Measurements from ENCODE around the gene GMPS.
"Not testable (repeated sequence)": the region's sequence is repeated elsewhere in the genome, so short reads cannot be mapped to it uniquely, and the experiment has no call there.

Gene GMPS

GRCh38 chr3:155846119-155846518, 24.3 kb upstream of the GMPS start:
- H3K4ac ChIP-seq (ENCODE audit: low read depth, low read length), result no peak overlapping the region
- H3K9me3 ChIP-seq (ENCODE audit: insufficient read depth, low read depth, low read length), result no peaks in the 10 kb centered on the region
- no peak overlapping the region for H3K23ac ChIP-seq (ENCODE audit: low read length)
- H3K9ac ChIP-seq (ENCODE audit: low read length), result no peak overlapping the region
- no peak overlapping the region for H2BK12ac ChIP-seq (ENCODE audit: low read length)
- H3K4me2 ChIP-seq (ENCODE audit: low read length), result no peak overlapping the region
- peak in 1 of 2 donors; percentile 18 for DNase-seq
- no peak overlapping the region for H2BK120ac ChIP-seq (ENCODE audit: insufficient read depth, low read length, poor library complexity)
- WGBS (ENCODE audit: extremely low coverage, insufficient coverage, insufficient read length), result no CpG with 5 or more reads among the region's 3 CpGs
- no peaks in the 10 kb centered on the region for H3K27me3 ChIP-seq (ENCODE audit: insufficient read depth, low read length)
- no peak overlapping the region for H4K12ac ChIP-seq (ENCODE audit: low read depth, low read length)
- no peak overlapping the region for H3K4me3 ChIP-seq (ENCODE audit: low read depth, low read length)
- no peak overlapping the region for H2AFZ ChIP-seq (ENCODE audit: insufficient read depth, low read length, poor library complexity)
- no peak overlapping the region for H2BK5ac ChIP-seq (ENCODE audit: low read depth, low read length, poor library complexity)
- H2AK5ac ChIP-seq (ENCODE audit: low read length), result no peak overlapping the region
- H4K8ac ChIP-seq (ENCODE audit: low read depth, low read length), result no peak overlapping the region
- H3K79me2 ChIP-seq (ENCODE audit: control insufficient read depth, insufficient read depth, low read length, poor library complexity), result no peaks in the 10 kb centered on the region
- H3K27ac ChIP-seq (ENCODE audit: low read depth, low read length), result no peak overlapping the region
- no peaks in the 10 kb centered on the region for H3K4me1 ChIP-seq (ENCODE audit: control insufficient read depth in 1 of 2, insufficient read depth in 2 of 2, low read length in 2 of 2)
- H3K36me3 ChIP-seq (ENCODE audit: control insufficient read depth in 1 of 2, insufficient read depth in 2 of 2, low read length in 2 of 2), result peaks cover 0 to 5% of the 10 kb centered on the region in 2 experiments
- no peak overlapping the region for H3K14ac ChIP-seq (ENCODE audit: low read length)
- H4K91ac ChIP-seq (ENCODE audit: low read depth, low read length), result no peak overlapping the region
- H3K18ac ChIP-seq (ENCODE audit: low read length), result no peak overlapping the region
- H3K79me1 ChIP-seq (ENCODE audit: low read length), result no peaks in the 10 kb centered on the region

- H2BK12ac ChIP-seq (ENCODE audit: low read length), result no peak overlapping the region
- H3K4me2 ChIP-seq (ENCODE audit: low read length), result no peak overlapping the region
- H3K18ac ChIP-seq (ENCODE audit: low read length), result no peak overlapping the region
- no peak for DNase-seq
- H3K9ac ChIP-seq (ENCODE audit: low read length), result no peak overlapping the region
- no peaks in the 10 kb centered on the region for H3K27me3 ChIP-seq (ENCODE audit: insufficient read depth, low read length)
- WGBS (ENCODE audit: extremely low coverage, insufficient coverage, insufficient read length), result no CpG with 5 or more reads among the region's 3 CpGs
- peaks cover 0 to 3% of the 10 kb centered on the region in 2 experiments for H3K4me1 ChIP-seq (ENCODE audit: control insufficient read depth in 1 of 2, insufficient read depth in 2 of 2, low read length in 2 of 2)
- no peak overlapping the region for H4K91ac ChIP-seq (ENCODE audit: low read depth, low read length)
- H2BK5ac ChIP-seq (ENCODE audit: low read depth, low read length, poor library complexity), result no peak overlapping the region
- H3K23ac ChIP-seq (ENCODE audit: low read length), result no peak overlapping the region
- no peak overlapping the region for H3K14ac ChIP-seq (ENCODE audit: low read length)
- no peak overlapping the region for H4K12ac ChIP-seq (ENCODE audit: low read depth, low read length)
- no peak overlapping the region for H2AK5ac ChIP-seq (ENCODE audit: low read length)
- H3K36me3 ChIP-seq (ENCODE audit: control insufficient read depth in 1 of 2, insufficient read depth in 2 of 2, low read length in 2 of 2), result peaks cover 0 to 6% of the 10 kb centered on the region in 2 experiments
- H3K27ac ChIP-seq (ENCODE audit: low read depth, low read length), result no peak overlapping the region
- no peaks in the 10 kb centered on the region for H3K9me3 ChIP-seq (ENCODE audit: insufficient read depth, low read depth, low read length)
- no peak overlapping the region for H4K8ac ChIP-seq (ENCODE audit: low read depth, low read length)
- H3K4ac ChIP-seq (ENCODE audit: low read depth, low read length), result no peak overlapping the region
- H2BK120ac ChIP-seq (ENCODE audit: insufficient read depth, low read length, poor library complexity), result no peak overlapping the region
- H3K4me3 ChIP-seq (ENCODE audit: low read depth, low read length), result no peak overlapping the region
- peaks cover 2% of the 10 kb centered on the region for H3K79me2 ChIP-seq (ENCODE audit: control insufficient read depth, insufficient read depth, low read length, poor library complexity)
- no peaks in the 10 kb centered on the region for H3K79me1 ChIP-seq (ENCODE audit: low read length)
- no peak overlapping the region for H2AFZ ChIP-seq (ENCODE audit: insufficient read depth, low read length, poor library complexity)
These were observed 22.5 kb upstream of the GMPS start for GRCh38 chr3:155847993-155848392.

- not testable (repeated sequence) for H3K9me3 ChIP-seq (ENCODE audit: insufficient read depth, low read depth, low read length); DNase-seq; H2BK5ac ChIP-seq (ENCODE audit: low read depth, low read length, poor library complexity); H3K27ac ChIP-seq (ENCODE audit: low read depth, low read length); H4K8ac ChIP-seq (ENCODE audit: low read depth, low read length); H2BK12ac ChIP-seq (ENCODE audit: low read length); H3K4me1 ChIP-seq (ENCODE audit: control insufficient read depth in 1 of 2, insufficient read depth in 2 of 2, low read length in 2 of 2); H2AK5ac ChIP-seq (ENCODE audit: low read length); H3K4ac ChIP-seq (ENCODE audit: low read depth, low read length); H3K4me2 ChIP-seq (ENCODE audit: low read length); H3K23ac ChIP-seq (ENCODE audit: low read length); H3K27me3 ChIP-seq (ENCODE audit: insufficient read depth, low read length); H4K12ac ChIP-seq (ENCODE audit: low read depth, low read length); H4K91ac ChIP-seq (ENCODE audit: low read depth, low read length); H3K79me1 ChIP-seq (ENCODE audit: low read length); H3K4me3 ChIP-seq (ENCODE audit: low read depth, low read length); H2AFZ ChIP-seq (ENCODE audit: insufficient read depth, low read length, poor library complexity); H3K18ac ChIP-seq (ENCODE audit: low read length); H2BK120ac ChIP-seq (ENCODE audit: insufficient read depth, low read length, poor library complexity); H3K14ac ChIP-seq (ENCODE audit: low read length); H3K36me3 ChIP-seq (ENCODE audit: control insufficient read depth in 1 of 2, insufficient read depth in 2 of 2, low read length in 2 of 2); H3K9ac ChIP-seq (ENCODE audit: low read length)
- peaks cover 12% of the 10 kb centered on the region for H3K79me2 ChIP-seq (ENCODE audit: control insufficient read depth, insufficient read depth, low read length, poor library complexity)
- WGBS (ENCODE audit: extremely low coverage, insufficient coverage, insufficient read length), result no CpG with 5 or more reads among the region's 3 CpGs
These were observed 21.0 kb upstream of the GMPS start for GRCh38 chr3:155849404-155849803.

- Histone ChIP-seq H2BK120ac (ENCODE audit: insufficient read depth, low read length, poor library complexity) (no peak overlapping the region), H3K36me3 (ENCODE audit: control insufficient read depth in 1 of 2, insufficient read depth in 2 of 2, low read length in 2 of 2) (peaks cover 0 to 5% of the 10 kb centered on the region in 2 experiments), H2AK5ac (ENCODE audit: low read length) (no peak overlapping the region), H4K12ac (ENCODE audit: low read depth, low read length) (no peak overlapping the region), H3K23ac (ENCODE audit: low read length) (no peak overlapping the region), H4K91ac (ENCODE audit: low read depth, low read length) (no peak overlapping the region), H2BK12ac (ENCODE audit: low read length) (no peak overlapping the region), H3K4me3 (ENCODE audit: low read depth, low read length) (no peak overlapping the region), H3K27ac (ENCODE audit: low read depth, low read length) (no peak overlapping the region), H3K14ac (ENCODE audit: low read length) (no peak overlapping the region), H3K9me3 (ENCODE audit: insufficient read depth, low read depth, low read length) (no peaks in the 10 kb centered on the region), H3K4me2 (ENCODE audit: low read length) (peak overlapping the region; percentile 84), H2BK5ac (ENCODE audit: low read depth, low read length, poor library complexity) (no peak overlapping the region), H3K4me1 (ENCODE audit: control insufficient read depth in 1 of 2, insufficient read depth in 2 of 2, low read length in 2 of 2) (peaks cover 0 to 3% of the 10 kb centered on the region in 2 experiments), H3K79me1 (ENCODE audit: low read length) (peaks cover 9% of the 10 kb centered on the region), H3K4ac (ENCODE audit: low read depth, low read length) (peak overlapping the region; percentile 64), H2AFZ (ENCODE audit: insufficient read depth, low read length, poor library complexity) (no peak overlapping the region), H3K9ac (ENCODE audit: low read length) (no peak overlapping the region), H4K8ac (ENCODE audit: low read depth, low read length) (no peak overlapping the region), H3K79me2 (ENCODE audit: control insufficient read depth, insufficient read depth, low read length, poor library complexity) (peaks cover 12% of the 10 kb centered on the region), H3K27me3 (ENCODE audit: insufficient read depth, low read length) (no peaks in the 10 kb centered on the region), H3K18ac (ENCODE audit: low read length) (no peak overlapping the region)
- WGBS (ENCODE audit: extremely low coverage, insufficient coverage, insufficient read length), result no CpG with 5 or more reads among the region's 2 CpGs
- no peak for DNase-seq
These were observed 18.1 kb upstream of the GMPS start for GRCh38 chr3:155852341-155852740.
